ENCODE measurements around the gene ARHGAP12. TPM values are rescaled to one million over a fixed set of nuclear protein-coding genes. Genes with fewer than 3 reads are reported as not detected.

The ARHGAP12 gene
- polyA plus RNA-seq, 1 of the 3 experiments (the other 2 are of a cell fraction), result 8.6 TPM

DNA sequence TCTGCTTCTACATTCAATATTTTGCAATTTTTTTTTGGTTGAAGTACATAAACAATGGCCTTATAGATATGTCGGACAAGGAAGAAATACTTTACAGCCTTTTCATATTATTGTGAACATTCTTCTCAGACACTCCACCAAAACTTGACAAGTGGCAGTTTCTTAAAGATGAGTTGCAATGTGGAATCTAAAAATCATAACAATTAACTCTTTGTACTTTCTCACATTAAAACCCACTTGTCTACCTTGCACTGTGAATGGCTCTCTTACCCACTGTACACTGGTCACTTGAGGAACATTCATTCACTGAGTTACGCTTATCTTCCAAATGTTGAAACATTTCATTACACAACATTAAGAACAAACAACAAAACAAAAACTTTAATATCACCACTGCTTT, 44.2 kb downstream of the ARHGAP12 start:
- DNase-seq, result no peak
- no peak overlapping the region for H2AFZ ChIP-seq (ENCODE audit: low read depth)
- peaks cover 0 to 7% of the 10 kb centered on the region in 2 experiments; a peak in 2 of 4 replicates for H3K4me1 ChIP-seq (ENCODE audit: control insufficient read depth in 1 of 2, insufficient read depth in 2 of 2, low read depth in 1 of 2, low read length in 1 of 2)
- peaks cover 83% of the 10 kb centered on the region for H3K79me2 ChIP-seq (ENCODE audit: insufficient read depth)
- H3K4me2 ChIP-seq, result no peak overlapping the region
- peaks cover 33% of the 10 kb centered on the region for H4K20me1 ChIP-seq (ENCODE audit: insufficient read depth)
- H3F3A ChIP-seq (replicated peaks; ENCODE audit: insufficient read depth), result peaks cover 10% of the 10 kb centered on the region
- H3K9me3 ChIP-seq, result no peaks in the 10 kb centered on the region
- no peak for TF ChIP-seq NFIC (IDR thresholded peaks at IDR 0.05; ENCODE audit: borderline replicate concordance)
- TF ChIP-seq JUND (IDR thresholded peaks at IDR 0.05), result no peak
- TF ChIP-seq IRF3 (IDR thresholded peaks at IDR 0.05; ENCODE audit: low read depth, low read length), result no peak
- no peak for TF ChIP-seq FOXJ3 (CRISPR knock-in tag; IDR thresholded peaks at IDR 0.05)
- no peak for TF ChIP-seq RAD21 (IDR thresholded peaks at IDR 0.05; ENCODE audit: low read length)
- no peak for TF ChIP-seq FOXM1 (IDR thresholded peaks at IDR 0.05; ENCODE audit: low read depth)
- H3K9me2 ChIP-seq, result no peaks in the 10 kb centered on the region
- ChIA-PET CTCF (interaction anchor here (0.6 to 1.7 kb wide), 2 partner anchors 22 to 331 kb away, joined by 4 to 5 read pairs; no protein-coding TSS in a partner anchor), POLR2A (no interaction called here)
- H3K27me3 ChIP-seq (ENCODE audit: insufficient read depth), result no peaks in the 10 kb centered on the region
- H3K4me3 ChIP-seq (ENCODE audit: low read depth in 2 of 2, low read length in 1 of 2), result no peak overlapping the region
- no peak overlapping the region for H3K9ac ChIP-seq
- 98% methylated on average over 2 of the region's 2 CpGs for WGBS (ENCODE audit: low lambda C conversion rate)
- H3K27ac ChIP-seq (ENCODE audit: low read depth in 2 of 2, low read length in 1 of 2), result no peak overlapping the region
- H3K36me3 ChIP-seq (replicated peaks in 1 of 2; ENCODE audit: control insufficient read depth in 1 of 2, insufficient read depth in 2 of 2, low read length in 1 of 2), result peaks cover 0 to 3% of the 10 kb centered on the region in 2 experiments

DNA sequence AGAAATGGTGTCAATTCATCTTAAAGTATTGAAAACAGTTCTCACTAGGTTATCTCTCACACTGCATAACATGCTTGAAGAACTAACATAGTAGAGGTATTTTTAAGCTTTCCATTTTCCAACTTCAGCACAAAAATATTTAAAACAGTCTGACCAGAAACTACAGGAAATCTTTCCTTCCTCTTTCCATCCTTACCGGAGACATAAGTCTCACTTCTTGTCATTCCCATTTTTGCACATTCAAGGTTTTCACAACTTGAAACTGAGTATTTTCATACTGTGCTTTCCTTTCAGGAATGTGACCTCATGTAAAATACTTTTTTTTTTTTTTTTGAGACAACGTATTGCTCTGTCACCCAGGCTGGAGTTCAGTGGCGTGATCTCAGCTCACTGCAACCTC, 45.2 kb downstream of the ARHGAP12 start:
- no peaks in the 10 kb centered on the region for H3K9me2 ChIP-seq
- H3F3A ChIP-seq (replicated peaks; ENCODE audit: insufficient read depth), result peaks cover 10% of the 10 kb centered on the region
- no peak overlapping the region for H3K9ac ChIP-seq
- no peak overlapping the region for H3K4me2 ChIP-seq
- peaks cover 0 to 3% of the 10 kb centered on the region in 2 experiments for H3K36me3 ChIP-seq (replicated peaks in 1 of 2; ENCODE audit: control insufficient read depth in 1 of 2, insufficient read depth in 2 of 2, low read length in 1 of 2)
- H3K4me1 ChIP-seq (ENCODE audit: control insufficient read depth in 1 of 2, insufficient read depth in 2 of 2, low read depth in 1 of 2, low read length in 1 of 2), result peaks cover 0 to 7% of the 10 kb centered on the region in 2 experiments; a peak in 2 of 4 replicates
- ChIA-PET CTCF (interaction anchor here (1.5 kb wide), 1 partner anchor 21 kb away, joined by 7 read pairs; no protein-coding TSS in a partner anchor), POLR2A (no interaction called here)
- 78% methylated on average over 3 of the region's 3 CpGs for WGBS (ENCODE audit: low lambda C conversion rate)
- H3K27me3 ChIP-seq (ENCODE audit: insufficient read depth), result no peaks in the 10 kb centered on the region
- H3K27ac ChIP-seq (ENCODE audit: low read depth in 2 of 2, low read length in 1 of 2), result 0 out of 4 replicates have a peak overlapping the region, but pooled peaks of 1 of the 2 experiments have one; percentile 3
- H4K20me1 ChIP-seq (ENCODE audit: insufficient read depth), result peaks cover 33% of the 10 kb centered on the region
- no peak overlapping the region for H3K4me3 ChIP-seq (ENCODE audit: low read depth in 2 of 2, low read length in 1 of 2)
- DNase-seq, result no peak
- peaks cover 80% of the 10 kb centered on the region for H3K79me2 ChIP-seq (ENCODE audit: insufficient read depth)
- no peak overlapping the region for H2AFZ ChIP-seq (ENCODE audit: low read depth)
- TF ChIP-seq JUND (IDR thresholded peaks at IDR 0.05), result no peak
- no peak for TF ChIP-seq GATA2 (CRISPR knock-in tag; IDR thresholded peaks at IDR 0.05)
- no peaks in the 10 kb centered on the region for H3K9me3 ChIP-seq

- H3K4me3 ChIP-seq (ENCODE audit: low read depth in 2 of 2, low read length in 1 of 2), result no peak overlapping the region
- no peaks in the 10 kb centered on the region for H3K27me3 ChIP-seq (ENCODE audit: insufficient read depth)
- H3K4me2 ChIP-seq, result no peak overlapping the region
- no peak for DNase-seq
- POLR2A ChIA-PET, result no interaction called here
- H3K9ac ChIP-seq, result no peak overlapping the region
- peaks cover 0 to 4% of the 10 kb centered on the region in 2 experiments; a peak in 1 of 4 replicates for H3K4me1 ChIP-seq (ENCODE audit: control insufficient read depth in 1 of 2, insufficient read depth in 2 of 2, low read depth in 1 of 2, low read length in 1 of 2)
- peaks cover 10% of the 10 kb centered on the region for H3F3A ChIP-seq (replicated peaks; ENCODE audit: insufficient read depth)
- H3K9me2 ChIP-seq, result no peaks in the 10 kb centered on the region
- CTCF ChIA-PET, result no interaction called here
- H3K9me3 ChIP-seq, result no peaks in the 10 kb centered on the region
- H3K36me3 ChIP-seq (replicated peaks in 1 of 2; ENCODE audit: control insufficient read depth in 1 of 2, insufficient read depth in 2 of 2, low read length in 1 of 2), result peaks cover 0 to 5% of the 10 kb centered on the region in 2 experiments
- peaks cover 71% of the 10 kb centered on the region for H3K79me2 ChIP-seq (ENCODE audit: insufficient read depth)
- H2AFZ ChIP-seq (ENCODE audit: low read depth), result no peak overlapping the region
- H4K20me1 ChIP-seq (ENCODE audit: insufficient read depth), result peaks cover 15% of the 10 kb centered on the region; the same call in 1 of the 2 replicates
- H3K27ac ChIP-seq (ENCODE audit: low read depth in 2 of 2, low read length in 1 of 2), result no peak overlapping the region
- TF ChIP-seq FOSL2 (IDR thresholded peaks at IDR 0.05; ENCODE audit: borderline replicate concordance, low read depth) (no peak), ZBTB33 (IDR thresholded peaks at IDR 0.05; ENCODE audit: borderline replicate concordance, low read depth) (no peak), SIN3A (IDR thresholded peaks at IDR 0.05; ENCODE audit: borderline replicate concordance, low read depth, low read length) (no peak), EZH2phosphoT487 (IDR thresholded peaks at IDR 0.05; ENCODE audit: borderline replicate concordance, low read depth) (no peak), NRF1 (IDR thresholded peaks at IDR 0.05; ENCODE audit: low read depth, low read length) (no peak), ELF1 (IDR thresholded peaks at IDR 0.05) (no peak), IRF3 (IDR thresholded peaks at IDR 0.05; ENCODE audit: low read depth, low read length) (no peak), GATA2 (CRISPR knock-in tag; IDR thresholded peaks at IDR 0.05) (no peak), GABPA (IDR thresholded peaks at IDR 0.05; ENCODE audit: low read depth) (no peak)
- TF ChIP-seq, protein P1, sequence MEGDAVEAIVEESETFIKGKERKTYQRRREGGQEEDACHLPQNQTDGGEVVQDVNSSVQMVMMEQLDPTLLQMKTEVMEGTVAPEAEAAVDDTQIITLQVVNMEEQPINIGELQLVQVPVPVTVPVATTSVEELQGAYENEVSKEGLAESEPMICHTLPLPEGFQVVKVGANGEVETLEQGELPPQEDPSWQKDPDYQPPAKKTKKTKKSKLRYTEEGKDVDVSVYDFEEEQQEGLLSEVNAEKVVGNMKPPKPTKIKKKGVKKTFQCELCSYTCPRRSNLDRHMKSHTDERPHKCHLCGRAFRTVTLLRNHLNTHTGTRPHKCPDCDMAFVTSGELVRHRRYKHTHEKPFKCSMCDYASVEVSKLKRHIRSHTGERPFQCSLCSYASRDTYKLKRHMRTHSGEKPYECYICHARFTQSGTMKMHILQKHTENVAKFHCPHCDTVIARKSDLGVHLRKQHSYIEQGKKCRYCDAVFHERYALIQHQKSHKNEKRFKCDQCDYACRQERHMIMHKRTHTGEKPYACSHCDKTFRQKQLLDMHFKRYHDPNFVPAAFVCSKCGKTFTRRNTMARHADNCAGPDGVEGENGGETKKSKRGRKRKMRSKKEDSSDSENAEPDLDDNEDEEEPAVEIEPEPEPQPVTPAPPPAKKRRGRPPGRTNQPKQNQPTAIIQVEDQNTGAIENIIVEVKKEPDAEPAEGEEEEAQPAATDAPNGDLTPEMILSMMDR (IDR thresholded peaks at IDR 0.05), result no peak
These were observed 50.1 kb downstream of the ARHGAP12 start for GRCh38 chr10:31878486-31878885.
